OCI-LY7 (cell line): Measurements from ENCODE around the gene HLA-DPA1.

ENCODE experiments used
- CTCF ChIP-seq: fragments of 200-600 bp; sonication (generic); conservative IDR thresholded peaks from 2 replicates; pipeline ENCODE4 v1.5.1; 2014; ENCODE audit warnings: mild to moderate bottlenecking, antibody characterized with exemption, low read length, moderate library complexity, mixed read lengths
- EZH2phosphoT487 ChIP-seq: fragments of 200-600 bp; sonication (generic); IDR thresholded peaks from 2 replicates; pipeline ENCODE4 v1.6.1; 2018; ENCODE audit warnings: low read depth, borderline replicate concordance, mild to moderate bottlenecking, mixed run types, antibody characterized with exemption, low read length, moderate library complexity, mixed read lengths

- TF ChIP-seq CTCF (no peak), EZH2phosphoT487 (no peak)
Measured at GRCh38 chr6:33093855-33094254, 20.4 kb upstream of the HLA-DPA1 start.
